ENCODE measurements around the gene TACC3.

The TACC3 gene

DNA sequence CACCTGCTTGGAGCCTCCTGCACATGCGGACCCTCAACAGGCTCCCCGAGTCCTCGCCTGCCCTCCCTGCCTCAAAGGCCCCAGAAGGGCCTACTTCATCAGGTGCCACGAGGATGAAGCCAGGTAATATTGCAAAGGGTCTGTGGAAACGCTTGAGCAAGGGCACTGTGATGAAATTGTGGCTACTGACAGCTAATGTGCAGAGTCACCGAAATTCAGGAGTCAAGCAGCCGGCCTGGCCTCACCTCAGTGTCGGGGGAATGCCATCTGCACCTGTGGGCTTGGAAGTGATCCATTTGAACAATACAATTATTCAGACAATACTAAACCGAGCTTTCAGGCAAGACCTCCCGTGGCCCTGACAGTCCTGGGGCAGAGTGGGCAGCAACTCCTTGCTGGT is 68.7 kb downstream of the TACC3 start:
- 89% methylated on average over 10 of the region's 10 CpGs for WGBS
- H3K9ac ChIP-seq (ENCODE audit: low read length): no peak overlapping the region
- no peak overlapping the region for H2BK5ac ChIP-seq (ENCODE audit: low read depth, low read length, poor library complexity, severe bottlenecking)

GRCh38 chr4:1792158-1792831 is 71.0 kb downstream of the TACC3 start:
- DNase-seq: no peak
- Histone ChIP-seq H3K4me3 (ENCODE audit: insufficient read depth in 1 of 2, low read depth in 1 of 2, low read length in 2 of 2) (peak overlapping the region in 1 of 2 experiments; percentile 17), H3K14ac (ENCODE audit: low read length in 2 of 2) (peak overlapping the region in 1 of 2 experiments; percentile 44), H3K18ac (ENCODE audit: low read depth in 1 of 2, low read length in 2 of 2) (peak overlapping the region in 1 of 2 experiments; percentile 33), H2AK5ac (ENCODE audit: low read length, severe bottlenecking) (no peak overlapping the region), H2BK12ac (ENCODE audit: low read length in 2 of 2) (no peak overlapping the region), H3K27ac (ENCODE audit: low read length, poor library complexity, severe bottlenecking) (no peak overlapping the region), H2AFZ (ENCODE audit: low read depth, low read length) (no peak overlapping the region), H3K4me1 (ENCODE audit: control insufficient read depth, insufficient read depth, low read depth, low read length) (peaks cover 41% of the 10 kb centered on the region), H3K9me3 (ENCODE audit: control insufficient read depth, low read length) (no peaks in the 10 kb centered on the region), H3K27me3 (ENCODE audit: control insufficient read depth in 1 of 2, insufficient read depth in 1 of 2, low read length in 2 of 2) (peaks cover 55 to 67% of the 10 kb centered on the region in 2 experiments), H3K36me3 (ENCODE audit: control insufficient read depth in 1 of 2, insufficient read depth in 2 of 2, low read depth in 1 of 2, low read length in 2 of 2) (no peaks in the 10 kb centered on the region), H4K8ac (ENCODE audit: low read length) (no peak overlapping the region), H2BK15ac (ENCODE audit: low read depth, poor library complexity, severe bottlenecking) (no peak overlapping the region), H3K4ac (ENCODE audit: low read depth in 1 of 2, low read length in 2 of 2) (no peak overlapping the region), H3K79me1 (replicated peaks; ENCODE audit: low read length, poor library complexity, severe bottlenecking) (no peaks in the 10 kb centered on the region), H2BK120ac (ENCODE audit: low read depth, low read length) (no peak overlapping the region), H4K91ac (ENCODE audit: low read length) (peak overlapping the region; percentile 50), H3K23ac (ENCODE audit: low read length in 2 of 2) (no peak overlapping the region), H2BK5ac (ENCODE audit: low read depth, low read length, poor library complexity, severe bottlenecking) (no peak overlapping the region), H3K4me2 (ENCODE audit: low read length, poor library complexity, severe bottlenecking) (peak overlapping the region; percentile 64), H3K9ac (ENCODE audit: low read length) (no peak overlapping the region)
- 35% methylated on average over 26 of the region's 29 CpGs for WGBS

More for the DNA sequence above, 68.7 kb downstream of the TACC3 start:
- Histone ChIP-seq H3K4me2 (ENCODE audit: low read length, poor library complexity, severe bottlenecking) (no peak overlapping the region), H4K8ac (ENCODE audit: low read length) (no peak overlapping the region), H3K27me3 (ENCODE audit: control insufficient read depth in 1 of 2, insufficient read depth in 1 of 2, low read length in 2 of 2) (peaks cover 35 to 55% of the 10 kb centered on the region in 2 experiments), H2BK15ac (ENCODE audit: low read depth, poor library complexity, severe bottlenecking) (no peak overlapping the region), H2AK5ac (ENCODE audit: low read length, severe bottlenecking) (no peak overlapping the region), H4K91ac (ENCODE audit: low read length) (no peak overlapping the region), H2BK120ac (ENCODE audit: low read depth, low read length) (no peak overlapping the region), H3K79me1 (replicated peaks; ENCODE audit: low read length, poor library complexity, severe bottlenecking) (no peaks in the 10 kb centered on the region), H3K4ac (ENCODE audit: low read depth in 1 of 2, low read length in 2 of 2) (no peak overlapping the region), H2BK12ac (ENCODE audit: low read length in 2 of 2) (no peak overlapping the region), H3K14ac (ENCODE audit: low read length in 2 of 2) (no peak overlapping the region), H3K4me1 (ENCODE audit: control insufficient read depth, insufficient read depth, low read depth, low read length) (peaks cover 33% of the 10 kb centered on the region), H3K4me3 (ENCODE audit: insufficient read depth in 1 of 2, low read depth in 1 of 2, low read length in 2 of 2) (no peak overlapping the region), H3K36me3 (ENCODE audit: control insufficient read depth in 1 of 2, insufficient read depth in 2 of 2, low read depth in 1 of 2, low read length in 2 of 2) (no peaks in the 10 kb centered on the region), H2AFZ (ENCODE audit: low read depth, low read length) (no peak overlapping the region), H3K9me3 (ENCODE audit: control insufficient read depth, low read length) (no peaks in the 10 kb centered on the region), H3K27ac (ENCODE audit: low read length, poor library complexity, severe bottlenecking) (no peak overlapping the region), H3K23ac (ENCODE audit: low read length in 2 of 2) (no peak overlapping the region), H3K18ac (ENCODE audit: low read depth in 1 of 2, low read length in 2 of 2) (no peak overlapping the region)
- no peak for DNase-seq

DNA sequence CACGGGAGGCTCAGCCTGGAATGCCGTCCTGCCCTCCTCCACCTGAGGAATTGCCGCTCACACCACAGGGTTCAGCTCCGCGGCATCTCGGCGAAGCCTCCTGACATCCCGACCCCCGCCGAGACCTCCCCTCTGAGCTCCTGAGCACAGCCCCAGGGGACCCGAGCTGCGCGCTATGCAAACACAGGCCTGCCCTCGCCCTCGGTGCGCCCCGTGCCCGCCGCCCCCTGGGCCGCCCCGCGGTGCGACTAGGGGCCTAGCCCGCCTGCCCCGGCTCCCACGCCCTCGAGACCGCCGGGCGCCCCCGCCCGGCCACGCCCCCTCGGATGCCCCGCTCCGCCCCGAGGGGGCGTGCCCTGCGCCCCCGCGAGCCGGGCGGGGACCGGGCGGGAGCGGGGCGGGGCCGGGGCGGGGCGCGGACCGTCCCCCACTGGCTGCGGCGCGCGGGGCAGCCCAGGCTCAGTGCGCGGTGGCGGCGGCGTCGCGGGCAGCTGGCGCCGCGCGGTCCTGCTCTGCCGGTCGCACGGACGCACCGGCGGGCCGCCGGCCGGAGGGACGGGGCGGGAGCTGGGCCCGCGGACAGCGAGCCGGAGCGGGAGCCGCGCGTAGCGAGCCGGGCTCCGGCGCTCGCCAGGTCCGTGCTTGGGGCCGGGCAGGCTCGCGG is 71.6 kb downstream of the TACC3 start, which contains the start of gene FGFR3:
FGFR3 (plus strand) TSS at position 462 of the 664 bp plus-strand sequence. CDS start 642 bp downstream, outside the sequence.
- Histone ChIP-seq H4K8ac (ENCODE audit: low read length) (no peak within 1 kb of the TSS), H3K36me3 (ENCODE audit: control insufficient read depth in 1 of 2, insufficient read depth in 2 of 2, low read depth in 1 of 2, low read length in 2 of 2) (no peaks in the 10 kb centered on the region), H3K9me3 (ENCODE audit: control insufficient read depth, low read length) (no peaks in the 10 kb centered on the region), H3K27ac (ENCODE audit: low read length, poor library complexity, severe bottlenecking) (no peak within 1 kb of the TSS), H3K27me3 (ENCODE audit: control insufficient read depth in 1 of 2, insufficient read depth in 1 of 2, low read length in 2 of 2) (peaks cover 52 to 67% of the 10 kb centered on the region in 2 experiments), H3K23ac (ENCODE audit: low read length in 2 of 2) (peak within 1 kb of the TSS in 1 of 2 experiments; percentile 66), H3K4me2 (ENCODE audit: low read length, poor library complexity, severe bottlenecking) (peak within 1 kb of the TSS; percentile 84), H2BK5ac (ENCODE audit: low read depth, low read length, poor library complexity, severe bottlenecking) (no peak within 1 kb of the TSS), H3K18ac (ENCODE audit: low read depth in 1 of 2, low read length in 2 of 2) (peak within 1 kb of the TSS; percentile 49 to 54), H3K79me1 (replicated peaks; ENCODE audit: low read length, poor library complexity, severe bottlenecking) (no peaks in the 10 kb centered on the region), H2BK12ac (ENCODE audit: low read length in 2 of 2) (no peak within 1 kb of the TSS), H4K91ac (ENCODE audit: low read length) (peak within 1 kb of the TSS; percentile 50), H3K4me1 (ENCODE audit: control insufficient read depth, insufficient read depth, low read depth, low read length) (peaks cover 36% of the 10 kb centered on the region), H2AFZ (ENCODE audit: low read depth, low read length) (peak within 1 kb of the TSS; percentile 18), H3K14ac (ENCODE audit: low read length in 2 of 2) (peak within 1 kb of the TSS in 1 of 2 experiments; percentile 44), H2AK5ac (ENCODE audit: low read length, severe bottlenecking) (no peak within 1 kb of the TSS), H3K4me3 (ENCODE audit: insufficient read depth in 1 of 2, low read depth in 1 of 2, low read length in 2 of 2) (peak within 1 kb of the TSS in 1 of 2 experiments; percentile 53), H3K4ac (ENCODE audit: low read depth in 1 of 2, low read length in 2 of 2) (no peak within 1 kb of the TSS), H3K9ac (ENCODE audit: low read length) (no peak within 1 kb of the TSS), H2BK15ac (ENCODE audit: low read depth, poor library complexity, severe bottlenecking) (no peak within 1 kb of the TSS), H2BK120ac (ENCODE audit: low read depth, low read length) (no peak within 1 kb of the TSS)
- 2% methylated on average over 44 of the region's 95 CpGs for WGBS
- peak; percentile 11 for DNase-seq

DNA sequence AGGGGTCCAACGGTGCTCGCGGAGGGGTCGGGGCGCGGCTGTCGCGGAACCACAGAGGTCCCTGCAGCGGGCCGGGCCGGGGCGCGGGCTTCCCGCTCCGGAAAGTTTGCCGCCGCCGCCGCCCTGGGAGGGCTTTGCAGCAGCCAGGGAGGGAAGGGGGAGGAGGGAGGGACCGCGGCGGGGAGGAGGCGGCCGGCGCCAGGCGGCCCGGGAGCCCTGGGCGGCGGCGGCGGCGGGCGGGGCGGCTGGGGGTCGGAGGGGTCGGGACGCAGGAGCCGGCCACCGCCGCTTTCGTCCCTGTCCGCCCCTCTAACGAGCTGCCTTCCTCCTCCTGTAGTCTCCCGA is 72.1 kb downstream of the TACC3 start:
- Histone ChIP-seq H4K8ac (ENCODE audit: low read length) (no peak overlapping the region), H3K14ac (ENCODE audit: low read length in 2 of 2) (no peak overlapping the region), H3K27me3 (ENCODE audit: control insufficient read depth in 1 of 2, insufficient read depth in 1 of 2, low read length in 2 of 2) (peaks cover 52 to 67% of the 10 kb centered on the region in 2 experiments), H2BK15ac (ENCODE audit: low read depth, poor library complexity, severe bottlenecking) (no peak overlapping the region), H3K27ac (ENCODE audit: low read length, poor library complexity, severe bottlenecking) (no peak overlapping the region), H3K4ac (ENCODE audit: low read depth in 1 of 2, low read length in 2 of 2) (no peak overlapping the region), H4K91ac (ENCODE audit: low read length) (no peak overlapping the region), H3K4me1 (ENCODE audit: control insufficient read depth, insufficient read depth, low read depth, low read length) (peaks cover 33% of the 10 kb centered on the region), H3K23ac (ENCODE audit: low read length in 2 of 2) (no peak overlapping the region), H3K18ac (ENCODE audit: low read depth in 1 of 2, low read length in 2 of 2) (peak overlapping the region; percentile 49 to 54), H2AFZ (ENCODE audit: low read depth, low read length) (no peak overlapping the region), H3K4me2 (ENCODE audit: low read length, poor library complexity, severe bottlenecking) (peak overlapping the region; percentile 84), H2BK12ac (ENCODE audit: low read length in 2 of 2) (no peak overlapping the region), H2BK120ac (ENCODE audit: low read depth, low read length) (no peak overlapping the region), H3K4me3 (ENCODE audit: insufficient read depth in 1 of 2, low read depth in 1 of 2, low read length in 2 of 2) (peak overlapping the region in 1 of 2 experiments; percentile 53), H3K36me3 (ENCODE audit: control insufficient read depth in 1 of 2, insufficient read depth in 2 of 2, low read depth in 1 of 2, low read length in 2 of 2) (no peaks in the 10 kb centered on the region), H3K9ac (ENCODE audit: low read length) (no peak overlapping the region), H3K79me1 (replicated peaks; ENCODE audit: low read length, poor library complexity, severe bottlenecking) (no peaks in the 10 kb centered on the region), H2BK5ac (ENCODE audit: low read depth, low read length, poor library complexity, severe bottlenecking) (no peak overlapping the region), H3K9me3 (ENCODE audit: control insufficient read depth, low read length) (no peaks in the 10 kb centered on the region), H2AK5ac (ENCODE audit: low read length, severe bottlenecking) (no peak overlapping the region)
- DNase-seq: peak; percentile 29
- 0% methylated on average over 11 of the region's 44 CpGs for WGBS

All from mesenchymal stem cell (in vitro differentiated cells and primary cell).